GM18951 (cell line): ENCODE results near the gene IL4I1.
"Not testable (repeated sequence)": the region's sequence is repeated elsewhere in the genome, so short reads cannot be mapped to it uniquely, and the experiment has no call there.

ENCODE experiments used
- POLR2A ChIP-seq: IDR thresholded peaks from 4 replicates; pipeline ENCODE4 v1.6.1; 2011; ENCODE audit warnings: mild to moderate bottlenecking; ENCODE audit not compliant: insufficient read length, insufficient read depth; ENCODE audit errors: extremely low read depth
- in situ Hi-C: fragments of 300-500 bp; cut with MboI; formaldehyde crosslinking; loops from one replicate; pipeline ENCODE4 v1.12.0; 2022; ENCODE audit warnings: low sequenced_read_pairs, mixed read lengths, inconsistent platforms; ENCODE audit not compliant: unreplicated experiment

The IL4I1 gene

GRCh38 chr19:49896863-49897621 is at the start of gene IL4I1:
TSS of gene IL4I1 (minus strand) at chr19:49896887. CDS start at chr19:49896160, 727 bp downstream.
- in situ Hi-C loops, result no loop called here
- TF ChIP-seq POLR2A, result peak; percentile 70

GRCh38 chr19:49946415-49946814 is 49.7 kb upstream of the IL4I1 start:
- no peak for TF ChIP-seq POLR2A
- in situ Hi-C loops, result no loop called here

GRCh38 chr19:49944567-49944966 is 47.9 kb upstream of the IL4I1 start:
- in situ Hi-C loops, result not testable (repeated sequence)

- TF ChIP-seq POLR2A, result no peak
- in situ Hi-C loops, result no loop called here
Observed at GRCh38 chr19:49940482-49940791, 43.8 kb upstream of the IL4I1 start.

GRCh38 chr19:49939721-49940481 is 43.2 kb upstream of the IL4I1 start:
- no peak for TF ChIP-seq POLR2A
- in situ Hi-C loops, result no loop called here

GRCh38 chr19:49938662-49939061 is 42.0 kb upstream of the IL4I1 start:
- TF ChIP-seq POLR2A, result no peak
- in situ Hi-C loops, result no loop called here

- TF ChIP-seq POLR2A, result no peak
- in situ Hi-C loops, result no loop called here
Observed at GRCh38 chr19:49937750-49938381, 41.2 kb upstream of the IL4I1 start.

GRCh38 chr19:49936549-49936948 is 39.9 kb upstream of the IL4I1 start:
- in situ Hi-C loops, result no loop called here
- no peak for TF ChIP-seq POLR2A

- in situ Hi-C loops, result no loop called here
- TF ChIP-seq POLR2A, result no peak
Observed at GRCh38 chr19:49933643-49934042, 37.0 kb upstream of the IL4I1 start.

- no peak for TF ChIP-seq POLR2A
- in situ Hi-C loops, result no loop called here
Observed at GRCh38 chr19:49932731-49933131, 36.0 kb upstream of the IL4I1 start.

GRCh38 chr19:49932041-49932451 is 35.4 kb upstream of the IL4I1 start:
- in situ Hi-C loops, result no loop called here
- no peak for TF ChIP-seq POLR2A

GRCh38 chr19:49931293-49932040 is 34.8 kb upstream of the IL4I1 start:
- in situ Hi-C loops, result no loop called here
- no peak for TF ChIP-seq POLR2A

GRCh38 chr19:49930483-49931011 is 33.9 kb upstream of the IL4I1 start:
- no peak for TF ChIP-seq POLR2A
- in situ Hi-C loops, result no loop called here
